KMS-11 (cell line): ENCODE data around the gene STK32C.
"Not testable (repeated sequence)": the region's sequence is repeated elsewhere in the genome, so short reads cannot be mapped to it uniquely, and the experiment has no call there.

Experiments used
- H2AFZ ChIP-seq: fragments of 200-600 bp; sonication (generic); 2 replicates; pipeline ENCODE4 v1.6.1; 2016; ENCODE audit warnings: antibody characterized with exemption, mixed run types, low read depth
- H3K27ac ChIP-seq: fragments of 200-600 bp; sonication (generic); 2 replicates; pipeline ENCODE4 v1.6.1; 2016; ENCODE audit warnings: mild to moderate bottlenecking, mixed run types
- H3K27me3 ChIP-seq: fragments of 200-600 bp; sonication (generic); 2 replicates; pipeline ENCODE4 v1.6.1; 2017; ENCODE audit warnings: mild to moderate bottlenecking, low read depth, mixed run types, moderate library complexity; ENCODE audit not compliant: insufficient read depth
- H3K36me3 ChIP-seq: fragments of 200-600 bp; sonication (generic); 2 replicates; pipeline ENCODE4 v1.6.1; 2017; ENCODE audit warnings: mild to moderate bottlenecking, mixed run types; ENCODE audit not compliant: insufficient read depth
- H3K4me1 ChIP-seq: fragments of 200-600 bp; sonication (generic); 2 replicates; pipeline ENCODE4 v1.6.1; 2016; ENCODE audit warnings: mild to moderate bottlenecking, low read depth, mixed run types; ENCODE audit not compliant: poor library complexity, severe bottlenecking
- H3K4me2 ChIP-seq: fragments of 200-600 bp; sonication (generic); 2 replicates; pipeline ENCODE4 v1.7.0; 2016; ENCODE audit warnings: mild to moderate bottlenecking, mixed run types
- H3K4me3 ChIP-seq: fragments of 200-600 bp; sonication (generic); IDR thresholded peaks from 2 replicates; pipeline ENCODE4 v1.6.1; 2017; ENCODE audit warnings: low read depth, low read length, mixed read lengths; ENCODE audit not compliant: insufficient read depth
- H3K79me2 ChIP-seq: fragments of 200-600 bp; sonication (generic); 2 replicates; pipeline ENCODE4 v1.6.1; 2016; ENCODE audit warnings: low read depth, mixed run types; ENCODE audit not compliant: insufficient read depth
- H3K9ac ChIP-seq: fragments of 200-600 bp; sonication (generic); 2 replicates; pipeline ENCODE4 v1.6.1; 2016; ENCODE audit warnings: mild to moderate bottlenecking, mixed run types
- H4K20me1 ChIP-seq: fragments of 200-600 bp; sonication (generic); 2 replicates; pipeline ENCODE4 v1.6.1; 2016; ENCODE audit warnings: mild to moderate bottlenecking, mixed run types; ENCODE audit not compliant: insufficient read depth
- TF ChIP-seq, protein P1 (sequence below): fragments of 200-600 bp; sonication (generic); conservative IDR thresholded peaks from 2 replicates; pipeline ENCODE4 v1.6.1; 2017; ENCODE audit warnings: low read depth, mild to moderate bottlenecking, antibody characterized with exemption, low read length, moderate library complexity, mixed read lengths

Gene STK32C

GRCh38 chr10:132163278-132163765, 144.4 kb downstream of the STK32C start:
- no peak overlapping the region for H2AFZ ChIP-seq

DNA sequence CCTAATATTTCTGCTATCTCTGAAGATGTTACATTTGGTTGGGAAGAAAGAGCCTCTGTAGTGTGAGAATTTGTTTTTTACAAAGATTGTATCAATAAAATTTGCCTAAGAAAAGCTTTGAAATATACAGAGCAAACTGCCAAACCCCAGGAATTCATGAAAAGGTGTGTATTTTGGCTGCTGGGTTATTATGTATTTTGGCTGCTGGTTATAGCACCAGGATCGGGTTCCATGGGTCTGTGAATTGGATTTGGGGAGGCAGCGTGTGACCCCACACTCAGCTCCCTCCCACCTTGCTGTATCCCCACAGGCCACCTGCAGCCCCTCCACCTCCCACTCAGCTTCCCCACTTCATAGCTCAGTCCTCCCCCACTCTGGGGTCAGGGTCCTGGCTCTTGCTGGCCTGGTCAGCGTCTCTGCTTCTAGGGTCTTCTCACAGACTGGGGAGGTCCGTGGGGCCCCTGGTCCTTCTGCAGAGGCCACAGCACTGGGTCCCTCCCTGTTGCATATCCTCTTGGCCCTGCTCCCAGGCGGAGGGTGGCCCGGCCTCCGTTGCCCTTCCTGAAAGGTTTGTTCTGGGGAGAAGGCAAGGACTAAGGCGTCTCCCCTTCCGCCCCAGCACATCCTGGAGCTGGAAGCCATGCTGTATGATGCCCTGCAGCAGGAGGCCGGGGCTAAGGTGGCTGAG, 145.0 kb downstream of the STK32C start:
- Histone ChIP-seq H4K20me1 (no peaks in the 10 kb centered on the region), H2AFZ (no peak overlapping the region), H3K79me2 (no peaks in the 10 kb centered on the region), H3K36me3 (no peaks in the 10 kb centered on the region), H3K4me1 (no peaks in the 10 kb centered on the region), H3K4me3 (no peak overlapping the region), H3K27me3 (peaks cover 17% of the 10 kb centered on the region; the same call in 1 of the 2 replicates), H3K4me2 (no peak overlapping the region), H3K27ac (no peak overlapping the region), H3K9ac (no peak overlapping the region)
- TF ChIP-seq, protein P1, sequence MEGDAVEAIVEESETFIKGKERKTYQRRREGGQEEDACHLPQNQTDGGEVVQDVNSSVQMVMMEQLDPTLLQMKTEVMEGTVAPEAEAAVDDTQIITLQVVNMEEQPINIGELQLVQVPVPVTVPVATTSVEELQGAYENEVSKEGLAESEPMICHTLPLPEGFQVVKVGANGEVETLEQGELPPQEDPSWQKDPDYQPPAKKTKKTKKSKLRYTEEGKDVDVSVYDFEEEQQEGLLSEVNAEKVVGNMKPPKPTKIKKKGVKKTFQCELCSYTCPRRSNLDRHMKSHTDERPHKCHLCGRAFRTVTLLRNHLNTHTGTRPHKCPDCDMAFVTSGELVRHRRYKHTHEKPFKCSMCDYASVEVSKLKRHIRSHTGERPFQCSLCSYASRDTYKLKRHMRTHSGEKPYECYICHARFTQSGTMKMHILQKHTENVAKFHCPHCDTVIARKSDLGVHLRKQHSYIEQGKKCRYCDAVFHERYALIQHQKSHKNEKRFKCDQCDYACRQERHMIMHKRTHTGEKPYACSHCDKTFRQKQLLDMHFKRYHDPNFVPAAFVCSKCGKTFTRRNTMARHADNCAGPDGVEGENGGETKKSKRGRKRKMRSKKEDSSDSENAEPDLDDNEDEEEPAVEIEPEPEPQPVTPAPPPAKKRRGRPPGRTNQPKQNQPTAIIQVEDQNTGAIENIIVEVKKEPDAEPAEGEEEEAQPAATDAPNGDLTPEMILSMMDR, result no peak

More at GRCh38 chr10:132163278-132163765, 144.4 kb downstream of the STK32C start:
- H3K36me3 ChIP-seq, result no peaks in the 10 kb centered on the region
- H4K20me1 ChIP-seq, result no peaks in the 10 kb centered on the region
- H3K4me3 ChIP-seq, result no peak overlapping the region
- no peaks in the 10 kb centered on the region for H3K79me2 ChIP-seq
- H3K27me3 ChIP-seq, result peaks cover 17% of the 10 kb centered on the region; the same call in 1 of the 2 replicates
- H3K27ac ChIP-seq, result no peak overlapping the region
- TF ChIP-seq, protein P1, result no peak
- no peak overlapping the region for H3K9ac ChIP-seq
- H3K4me1 ChIP-seq, result no peaks in the 10 kb centered on the region
- no peak overlapping the region for H3K4me2 ChIP-seq

DNA sequence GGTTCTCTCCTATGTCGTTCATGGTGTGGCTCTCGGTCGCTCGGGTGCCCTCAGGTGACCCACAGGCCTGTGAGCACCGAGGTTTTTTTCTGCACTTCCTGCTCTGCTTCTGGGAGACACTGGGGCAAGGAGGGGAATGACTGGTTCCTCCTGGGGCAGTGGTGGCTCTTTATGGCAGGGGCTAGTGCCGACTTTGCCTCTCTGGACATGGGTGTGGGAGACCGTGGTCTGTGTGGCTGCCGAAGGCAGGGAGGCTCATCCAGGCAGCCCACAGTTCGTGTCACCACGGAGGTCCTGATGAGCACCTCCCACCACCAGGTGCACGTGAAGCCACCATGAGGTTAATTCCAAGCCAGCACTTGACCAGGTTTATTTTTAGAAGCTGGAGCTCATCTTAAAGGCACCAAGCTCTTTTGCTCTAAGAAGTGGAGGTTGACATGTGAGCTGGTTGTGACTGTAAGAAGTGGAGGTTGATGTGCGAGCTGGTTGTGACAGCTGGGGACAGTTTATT, 145.7 kb downstream of the STK32C start:
- H3K4me1 ChIP-seq, result no peaks in the 10 kb centered on the region
- no peak overlapping the region for H3K9ac ChIP-seq
- H3K4me3 ChIP-seq, result no peak overlapping the region
- H3K4me2 ChIP-seq, result no peak overlapping the region
- no peak overlapping the region for H2AFZ ChIP-seq
- H3K79me2 ChIP-seq, result no peaks in the 10 kb centered on the region
- peaks cover 17% of the 10 kb centered on the region; the same call in 1 of the 2 replicates for H3K27me3 ChIP-seq
- H3K27ac ChIP-seq, result no peak overlapping the region
- H4K20me1 ChIP-seq, result no peaks in the 10 kb centered on the region
- TF ChIP-seq, protein P1, result no peak
- no peaks in the 10 kb centered on the region for H3K36me3 ChIP-seq

- H3K4me3 ChIP-seq, H3K27ac ChIP-seq, H2AFZ ChIP-seq, H3K9ac ChIP-seq, H3K4me1 ChIP-seq, H3K79me2 ChIP-seq, H3K36me3 ChIP-seq, H4K20me1 ChIP-seq, H3K4me2 ChIP-seq: not testable (repeated sequence)
- peaks cover 12% of the 10 kb centered on the region; the same call in 1 of the 2 replicates for H3K27me3 ChIP-seq
Observed at GRCh38 chr10:132160834-132161622, 146.7 kb downstream of the STK32C start.

DNA sequence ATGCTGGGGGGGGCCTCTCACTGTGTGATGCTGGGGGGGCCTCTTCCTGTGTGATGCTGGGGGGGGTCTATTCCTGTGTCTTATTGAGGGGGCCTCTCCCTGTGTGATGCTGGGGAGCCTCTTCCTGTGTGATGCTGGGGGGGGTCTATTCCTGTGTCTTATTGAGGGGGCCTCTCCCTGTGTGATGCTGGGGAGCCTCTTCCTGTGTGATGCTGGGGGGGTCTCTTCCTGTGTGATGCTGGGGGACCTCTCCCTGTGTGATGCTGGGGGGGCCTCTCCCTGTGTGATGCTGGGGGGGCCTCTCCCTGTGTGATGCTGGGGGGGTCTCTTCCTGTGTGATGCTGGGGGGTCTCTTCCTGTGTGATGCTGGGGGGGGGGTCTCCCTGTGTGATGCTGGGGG, 147.5 kb downstream of the STK32C start:
- not testable (repeated sequence) for H4K20me1 ChIP-seq, H3K36me3 ChIP-seq, H3K9ac ChIP-seq, H3K4me2 ChIP-seq, H2AFZ ChIP-seq, H3K4me3 ChIP-seq, H3K27ac ChIP-seq, H3K79me2 ChIP-seq, H3K4me1 ChIP-seq
- H3K27me3 ChIP-seq, result peaks cover 12% of the 10 kb centered on the region; the same call in 1 of the 2 replicates

GRCh38 chr10:132159302-132160230, 148.2 kb downstream of the STK32C start:
- not testable (repeated sequence) for H3K4me1 ChIP-seq, H3K79me2 ChIP-seq, H3K27me3 ChIP-seq, H2AFZ ChIP-seq, H3K36me3 ChIP-seq, H3K9ac ChIP-seq, H3K4me3 ChIP-seq, H3K27ac ChIP-seq, H4K20me1 ChIP-seq, H3K4me2 ChIP-seq
